ENCODE data around the gene RBMX2.

GRCh38 chrX:130446974-130447373 is 45.2 kb downstream of the RBMX2 start:
- TF ChIP-seq CTCF (IDR thresholded peaks at IDR 0.05) (no peak), RELA (CRISPR knock-in tag; IDR thresholded peaks at IDR 0.05; ENCODE audit: borderline replicate concordance) (no peak), OVOL2 (CRISPR knock-in tag; IDR thresholded peaks at IDR 0.05; ENCODE audit: borderline replicate concordance) (no peak), NR3C1 (CRISPR knock-in tag; conservative IDR thresholded peaks at IDR 0.05; ENCODE audit: low read depth) (no peak), STAT6 (CRISPR knock-in tag; conservative IDR thresholded peaks at IDR 0.05; ENCODE audit: low read depth) (no peak), NR2C2 (CRISPR knock-in tag; IDR thresholded peaks at IDR 0.05) (no peak), USF1 (CRISPR knock-in tag; IDR thresholded peaks at IDR 0.05) (no peak), NFE2L1 (CRISPR knock-in tag; IDR thresholded peaks at IDR 0.05) (no peak), ZNF263 (CRISPR knock-in tag; IDR thresholded peaks at IDR 0.05; ENCODE audit: low read depth) (no peak), ATF6 (CRISPR knock-in tag; IDR thresholded peaks at IDR 0.05) (no peak)
- TF ChIP-seq, protein P1, sequence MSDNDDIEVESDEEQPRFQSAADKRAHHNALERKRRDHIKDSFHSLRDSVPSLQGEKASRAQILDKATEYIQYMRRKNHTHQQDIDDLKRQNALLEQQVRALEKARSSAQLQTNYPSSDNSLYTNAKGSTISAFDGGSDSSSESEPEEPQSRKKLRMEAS (CRISPR knock-in tag; IDR thresholded peaks at IDR 0.05): no peak
- TF ChIP-seq, protein P2, sequence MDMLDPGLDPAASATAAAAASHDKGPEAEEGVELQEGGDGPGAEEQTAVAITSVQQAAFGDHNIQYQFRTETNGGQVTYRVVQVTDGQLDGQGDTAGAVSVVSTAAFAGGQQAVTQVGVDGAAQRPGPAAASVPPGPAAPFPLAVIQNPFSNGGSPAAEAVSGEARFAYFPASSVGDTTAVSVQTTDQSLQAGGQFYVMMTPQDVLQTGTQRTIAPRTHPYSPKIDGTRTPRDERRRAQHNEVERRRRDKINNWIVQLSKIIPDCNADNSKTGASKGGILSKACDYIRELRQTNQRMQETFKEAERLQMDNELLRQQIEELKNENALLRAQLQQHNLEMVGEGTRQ (CRISPR knock-in tag; IDR thresholded peaks at IDR 0.05): no peak
- TF ChIP-seq, protein P3, sequence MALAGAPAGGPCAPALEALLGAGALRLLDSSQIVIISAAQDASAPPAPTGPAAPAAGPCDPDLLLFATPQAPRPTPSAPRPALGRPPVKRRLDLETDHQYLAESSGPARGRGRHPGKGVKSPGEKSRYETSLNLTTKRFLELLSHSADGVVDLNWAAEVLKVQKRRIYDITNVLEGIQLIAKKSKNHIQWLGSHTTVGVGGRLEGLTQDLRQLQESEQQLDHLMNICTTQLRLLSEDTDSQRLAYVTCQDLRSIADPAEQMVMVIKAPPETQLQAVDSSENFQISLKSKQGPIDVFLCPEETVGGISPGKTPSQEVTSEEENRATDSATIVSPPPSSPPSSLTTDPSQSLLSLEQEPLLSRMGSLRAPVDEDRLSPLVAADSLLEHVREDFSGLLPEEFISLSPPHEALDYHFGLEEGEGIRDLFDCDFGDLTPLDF (CRISPR knock-in tag; IDR thresholded peaks at IDR 0.05): no peak
- TF ChIP-seq, protein P4, sequence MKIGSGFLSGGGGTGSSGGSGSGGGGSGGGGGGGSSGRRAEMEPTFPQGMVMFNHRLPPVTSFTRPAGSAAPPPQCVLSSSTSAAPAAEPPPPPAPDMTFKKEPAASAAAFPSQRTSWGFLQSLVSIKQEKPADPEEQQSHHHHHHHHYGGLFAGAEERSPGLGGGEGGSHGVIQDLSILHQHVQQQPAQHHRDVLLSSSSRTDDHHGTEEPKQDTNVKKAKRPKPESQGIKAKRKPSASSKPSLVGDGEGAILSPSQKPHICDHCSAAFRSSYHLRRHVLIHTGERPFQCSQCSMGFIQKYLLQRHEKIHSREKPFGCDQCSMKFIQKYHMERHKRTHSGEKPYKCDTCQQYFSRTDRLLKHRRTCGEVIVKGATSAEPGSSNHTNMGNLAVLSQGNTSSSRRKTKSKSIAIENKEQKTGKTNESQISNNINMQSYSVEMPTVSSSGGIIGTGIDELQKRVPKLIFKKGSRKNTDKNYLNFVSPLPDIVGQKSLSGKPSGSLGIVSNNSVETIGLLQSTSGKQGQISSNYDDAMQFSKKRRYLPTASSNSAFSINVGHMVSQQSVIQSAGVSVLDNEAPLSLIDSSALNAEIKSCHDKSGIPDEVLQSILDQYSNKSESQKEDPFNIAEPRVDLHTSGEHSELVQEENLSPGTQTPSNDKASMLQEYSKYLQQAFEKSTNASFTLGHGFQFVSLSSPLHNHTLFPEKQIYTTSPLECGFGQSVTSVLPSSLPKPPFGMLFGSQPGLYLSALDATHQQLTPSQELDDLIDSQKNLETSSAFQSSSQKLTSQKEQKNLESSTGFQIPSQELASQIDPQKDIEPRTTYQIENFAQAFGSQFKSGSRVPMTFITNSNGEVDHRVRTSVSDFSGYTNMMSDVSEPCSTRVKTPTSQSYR (CRISPR knock-in tag; IDR thresholded peaks at IDR 0.05): no peak
